ENCODE data around the gene HEATR5A.

DNA sequence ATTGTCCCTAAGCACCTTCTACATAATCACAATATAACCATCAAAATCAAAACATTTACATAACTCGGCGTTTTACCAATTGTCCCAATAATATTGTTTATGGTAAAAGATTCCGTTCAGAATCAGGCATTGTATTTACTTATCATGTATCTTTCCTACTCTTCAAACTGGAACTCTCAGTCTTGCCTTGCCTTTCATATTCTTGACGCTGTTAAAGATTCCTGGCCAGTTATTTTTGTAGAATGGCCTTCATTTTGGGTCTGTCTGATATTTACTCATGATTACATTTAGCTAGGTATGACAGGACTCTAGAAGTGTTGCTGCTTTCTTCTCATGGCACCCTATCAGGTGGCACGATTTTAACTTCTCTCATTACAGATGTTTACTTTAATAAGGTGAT lies 850 bp upstream of the HEATR5A start:
- TF ChIP-seq, protein P1, sequence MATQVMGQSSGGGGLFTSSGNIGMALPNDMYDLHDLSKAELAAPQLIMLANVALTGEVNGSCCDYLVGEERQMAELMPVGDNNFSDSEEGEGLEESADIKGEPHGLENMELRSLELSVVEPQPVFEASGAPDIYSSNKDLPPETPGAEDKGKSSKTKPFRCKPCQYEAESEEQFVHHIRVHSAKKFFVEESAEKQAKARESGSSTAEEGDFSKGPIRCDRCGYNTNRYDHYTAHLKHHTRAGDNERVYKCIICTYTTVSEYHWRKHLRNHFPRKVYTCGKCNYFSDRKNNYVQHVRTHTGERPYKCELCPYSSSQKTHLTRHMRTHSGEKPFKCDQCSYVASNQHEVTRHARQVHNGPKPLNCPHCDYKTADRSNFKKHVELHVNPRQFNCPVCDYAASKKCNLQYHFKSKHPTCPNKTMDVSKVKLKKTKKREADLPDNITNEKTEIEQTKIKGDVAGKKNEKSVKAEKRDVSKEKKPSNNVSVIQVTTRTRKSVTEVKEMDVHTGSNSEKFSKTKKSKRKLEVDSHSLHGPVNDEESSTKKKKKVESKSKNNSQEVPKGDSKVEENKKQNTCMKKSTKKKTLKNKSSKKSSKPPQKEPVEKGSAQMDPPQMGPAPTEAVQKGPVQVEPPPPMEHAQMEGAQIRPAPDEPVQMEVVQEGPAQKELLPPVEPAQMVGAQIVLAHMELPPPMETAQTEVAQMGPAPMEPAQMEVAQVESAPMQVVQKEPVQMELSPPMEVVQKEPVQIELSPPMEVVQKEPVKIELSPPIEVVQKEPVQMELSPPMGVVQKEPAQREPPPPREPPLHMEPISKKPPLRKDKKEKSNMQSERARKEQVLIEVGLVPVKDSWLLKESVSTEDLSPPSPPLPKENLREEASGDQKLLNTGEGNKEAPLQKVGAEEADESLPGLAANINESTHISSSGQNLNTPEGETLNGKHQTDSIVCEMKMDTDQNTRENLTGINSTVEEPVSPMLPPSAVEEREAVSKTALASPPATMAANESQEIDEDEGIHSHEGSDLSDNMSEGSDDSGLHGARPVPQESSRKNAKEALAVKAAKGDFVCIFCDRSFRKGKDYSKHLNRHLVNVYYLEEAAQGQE (IDR thresholded peaks at IDR 0.05; ENCODE audit: insufficient read depth in 1 of 2, low read depth in 2 of 2, low read length in 2 of 2), result no peak
- no peak for TF ChIP-seq SIN3A (IDR thresholded peaks at IDR 0.05; ENCODE audit: borderline replicate concordance, insufficient read depth, low read length)
- TF ChIP-seq POLR2AphosphoS5 (IDR thresholded peaks at IDR 0.05; ENCODE audit: low read depth, low read length), result no peak
- TF ChIP-seq TAF1 (IDR thresholded peaks at IDR 0.05; ENCODE audit: borderline replicate concordance, insufficient read depth, low read length), result no peak
- TF ChIP-seq FOXP2 (optimal IDR thresholded peaks at IDR 0.05; ENCODE audit: borderline replicate concordance, extremely low read depth, extremely low read length, insufficient read depth), result no peak
